HG02588 (cell line): ENCODE measurements around the gene POMP.

Source experiments
- ATAC-seq: cut with Tn5 transposase; IDR thresholded peaks from one replicate; pipeline ENCODE4 v1.9.1; 2021; ENCODE audit warnings: mild to moderate bottlenecking, moderate library complexity; ENCODE audit not compliant: unreplicated experiment

The POMP gene

GRCh38 chr13:28658796-28659620, at the start of gene POMP:
TSS of gene POMP (plus strand) at chr13:28659130. CDS start at chr13:28659185, 55 bp downstream.
- ATAC-seq: peak; percentile 89

- no peak for ATAC-seq
Measured at GRCh38 chr13:28609381-28609780, 49.5 kb upstream of the POMP start.

- no peak for ATAC-seq
Measured at GRCh38 chr13:28609926-28610325, 49.0 kb upstream of the POMP start.

GRCh38 chr13:28610996-28611395, 47.9 kb upstream of the POMP start:
- no peak for ATAC-seq

GRCh38 chr13:28611654-28612131, 47.2 kb upstream of the POMP start:
- no peak for ATAC-seq

- ATAC-seq: no peak
Measured at GRCh38 chr13:28613562-28613961, 45.4 kb upstream of the POMP start.

- ATAC-seq: no peak
Measured at GRCh38 chr13:28615916-28616446, 42.9 kb upstream of the POMP start.

GRCh38 chr13:28618230-28618994, 40.5 kb upstream of the POMP start:
- ATAC-seq: no peak

- ATAC-seq: no peak
Measured at GRCh38 chr13:28620011-28620830, 38.7 kb upstream of the POMP start.

GRCh38 chr13:28621449-28621848, 37.5 kb upstream of the POMP start:
- ATAC-seq: no peak

GRCh38 chr13:28622286-28622685, 36.6 kb upstream of the POMP start:
- no peak for ATAC-seq

GRCh38 chr13:28623782-28624706, 34.9 kb upstream of the POMP start:
- ATAC-seq: no peak

- no peak for ATAC-seq
Measured at GRCh38 chr13:28624707-28625432, 34.1 kb upstream of the POMP start.

GRCh38 chr13:28626266-28626665, 32.7 kb upstream of the POMP start:
- no peak for ATAC-seq

- no peak for ATAC-seq
Measured at GRCh38 chr13:28628241-28628640, 30.7 kb upstream of the POMP start.

- no peak for ATAC-seq
Measured at GRCh38 chr13:28630869-28631268, 28.1 kb upstream of the POMP start.

GRCh38 chr13:28631801-28632200, 27.1 kb upstream of the POMP start:
- ATAC-seq: no peak

- no peak for ATAC-seq
Measured at GRCh38 chr13:28636069-28636468, 22.9 kb upstream of the POMP start.

- no peak for ATAC-seq
Measured at GRCh38 chr13:28636677-28637317, 22.1 kb upstream of the POMP start.
